Cortex of kidney (tissue), 1 donor: ENCODE data around the gene ARID4B.
"Not testable (repeated sequence)": the region's sequence is repeated elsewhere in the genome, so short reads cannot be mapped to it uniquely, and the experiment has no call there.

Experiments
- DNase-seq: peaks from one replicate; lab custom pipeline; 2025; lab: John Stamatoyannopoulos, UW

Gene ARID4B

DNA sequence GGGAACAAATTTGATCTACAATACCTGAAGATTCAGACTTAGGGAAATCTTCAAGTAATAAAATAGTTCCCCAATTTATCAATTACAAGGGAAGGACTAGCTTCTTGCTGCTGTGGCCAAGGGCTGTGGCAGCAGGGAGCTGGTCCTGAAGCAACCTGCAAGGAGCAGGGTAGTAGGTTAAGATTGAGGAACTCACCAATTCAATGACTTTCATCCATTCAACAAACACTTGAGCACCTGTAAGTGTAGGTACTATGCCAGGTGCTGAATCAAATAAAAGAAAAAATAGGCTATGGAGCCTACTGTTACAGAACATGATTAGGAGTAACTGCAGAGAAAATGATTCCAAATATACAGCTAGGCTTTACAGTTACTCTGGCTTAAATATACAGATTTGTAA lies 102.7 kb downstream of the ARID4B start:
- no peak for DNase-seq

DNA sequence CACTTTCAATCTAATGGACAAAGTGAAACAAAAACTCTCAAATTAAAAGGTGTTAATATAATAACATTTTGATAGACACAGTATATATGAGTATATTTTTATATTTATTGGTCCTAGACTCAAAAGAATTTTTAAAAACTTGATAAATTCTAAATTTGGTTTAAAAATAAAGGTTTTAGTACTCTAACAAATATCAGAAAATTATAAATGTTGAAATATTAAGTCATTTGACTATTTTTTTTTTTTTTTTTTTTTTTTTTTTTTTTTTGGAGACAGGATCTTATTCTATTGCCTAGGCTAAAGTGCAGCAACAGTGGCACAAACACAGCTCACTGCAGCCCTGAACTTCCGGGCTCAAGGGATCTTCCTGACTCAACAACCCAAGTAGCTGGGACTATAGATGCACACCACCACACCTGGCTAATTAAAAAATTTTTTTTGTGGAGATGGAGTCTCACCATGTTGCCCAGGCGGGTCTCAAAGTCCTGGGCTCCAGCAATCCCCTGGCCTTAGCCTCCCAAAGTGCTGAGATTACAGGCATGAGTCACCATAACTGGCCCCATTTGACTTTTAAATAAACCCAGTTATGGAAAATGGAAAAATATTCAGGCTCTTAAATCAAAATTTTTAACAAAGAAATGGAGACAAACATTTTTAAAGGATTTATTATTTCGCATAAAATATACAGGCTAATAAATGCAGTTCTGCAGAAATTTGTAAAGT lies 106.2 kb downstream of the ARID4B start:
- no peak for DNase-seq

- no peak for DNase-seq
These were observed 112.5 kb downstream of the ARID4B start for GRCh38 chr1:235215453-235215852.

- not testable (repeated sequence) for DNase-seq
These were observed 113.0 kb downstream of the ARID4B start for GRCh38 chr1:235214962-235215361.

DNA sequence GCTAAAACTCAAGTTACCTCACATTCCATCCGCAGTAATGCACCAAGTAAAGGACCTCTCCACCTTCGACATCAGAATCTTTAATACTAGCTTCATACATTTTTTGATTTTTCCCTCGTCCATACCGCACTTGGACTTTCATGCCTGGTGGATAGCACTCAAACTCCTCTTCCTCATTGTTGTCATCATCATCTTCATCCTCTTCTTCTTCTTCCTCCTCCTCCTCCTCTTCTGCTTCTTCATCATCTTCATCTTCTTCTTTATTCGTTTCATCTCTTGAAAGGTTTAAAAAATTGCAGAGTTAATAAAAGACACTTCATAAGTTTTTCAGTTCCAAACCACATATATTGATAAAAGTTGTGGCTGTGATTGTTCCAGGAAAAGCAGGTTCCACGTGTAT lies 114.2 kb downstream of the ARID4B start:
- DNase-seq = no peak

DNA sequence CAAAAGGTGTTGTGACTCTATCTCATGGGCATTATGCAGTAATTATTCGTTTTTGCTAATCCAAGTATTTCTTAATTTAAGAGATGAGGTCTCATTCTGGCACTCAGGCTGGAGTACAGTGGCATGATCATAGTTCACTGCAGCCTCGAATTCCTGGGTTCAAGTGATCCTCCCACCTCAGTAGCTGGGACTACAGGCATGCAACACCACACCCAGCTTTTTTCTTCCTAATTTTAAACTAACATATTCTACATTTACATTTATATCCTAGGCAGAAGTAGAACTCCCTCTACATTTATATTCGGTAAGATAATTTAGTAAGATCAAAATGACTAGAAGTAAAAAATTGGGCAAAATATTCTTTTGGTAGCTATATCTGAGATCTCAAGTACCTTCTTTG lies 116.5 kb downstream of the ARID4B start:
- no peak for DNase-seq

DNA sequence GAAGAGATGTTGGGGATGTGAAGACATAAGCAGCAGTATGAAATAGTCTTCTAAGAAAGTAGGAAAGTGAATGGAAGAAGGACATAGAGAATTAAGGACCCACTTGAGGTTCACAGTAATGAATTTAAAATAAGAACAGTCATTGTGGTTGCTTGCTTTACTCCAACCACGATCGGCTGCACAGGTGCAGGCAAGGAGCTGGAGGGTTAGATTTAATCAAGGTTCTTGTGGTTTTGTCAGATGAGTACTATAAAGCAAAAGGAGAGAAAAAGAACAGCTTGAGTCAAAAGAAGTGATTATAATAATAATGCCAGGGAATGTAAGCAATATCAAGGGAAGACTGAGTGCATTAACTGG lies 120.8 kb downstream of the ARID4B start:
- DNase-seq = no peak

DNA sequence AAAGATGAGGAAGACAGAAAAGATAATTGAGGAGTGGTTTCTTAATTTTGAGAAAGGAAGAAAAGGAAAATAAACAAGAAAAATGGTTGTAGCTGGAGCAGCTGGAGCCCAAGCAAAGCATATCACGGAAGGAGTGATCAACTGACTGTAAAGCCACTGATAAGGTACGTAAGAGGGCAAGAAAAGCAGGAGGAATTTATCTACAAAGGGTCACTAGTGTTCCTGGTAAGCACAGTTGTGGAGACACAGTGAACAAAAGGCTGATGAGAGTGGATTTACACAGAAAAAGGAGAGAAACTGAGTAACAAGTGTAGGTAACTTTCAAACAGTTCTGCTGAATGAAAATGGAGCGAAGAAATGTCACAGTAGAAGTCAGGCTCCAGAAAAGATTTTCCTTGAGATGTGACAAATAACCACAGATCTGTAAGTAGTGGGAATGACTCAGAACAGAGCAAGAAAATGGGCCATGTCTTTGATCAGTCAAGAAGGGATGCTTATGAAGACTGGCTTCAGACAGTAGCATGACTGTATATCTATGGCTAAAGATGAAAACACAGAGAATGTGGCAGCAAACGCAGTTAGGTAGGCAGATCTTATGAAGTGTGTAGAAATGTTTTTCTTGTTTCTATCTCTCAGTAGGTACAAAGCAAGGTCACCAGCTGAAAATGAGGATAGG lies 121.3 kb downstream of the ARID4B start:
- no peak for DNase-seq

DNA sequence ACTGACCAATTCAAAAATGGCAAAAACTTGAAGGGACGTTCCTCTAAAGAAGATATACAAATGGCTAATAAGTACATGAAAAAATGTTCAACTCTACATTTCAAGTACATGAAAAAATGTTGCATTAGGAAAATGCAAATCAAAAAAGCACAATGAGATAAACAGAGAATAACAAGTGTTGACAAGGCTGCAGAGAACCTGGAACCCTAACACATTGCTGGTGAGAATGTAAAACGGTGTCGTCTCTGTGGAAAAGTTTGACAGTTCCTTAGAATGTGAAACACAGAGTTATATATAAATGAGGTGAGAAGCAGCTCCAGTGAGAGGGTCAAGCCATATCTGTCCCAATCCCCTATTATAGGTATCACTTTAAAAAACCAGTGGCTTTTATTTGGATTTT lies 122.3 kb downstream of the ARID4B start:
- no peak for DNase-seq

DNA sequence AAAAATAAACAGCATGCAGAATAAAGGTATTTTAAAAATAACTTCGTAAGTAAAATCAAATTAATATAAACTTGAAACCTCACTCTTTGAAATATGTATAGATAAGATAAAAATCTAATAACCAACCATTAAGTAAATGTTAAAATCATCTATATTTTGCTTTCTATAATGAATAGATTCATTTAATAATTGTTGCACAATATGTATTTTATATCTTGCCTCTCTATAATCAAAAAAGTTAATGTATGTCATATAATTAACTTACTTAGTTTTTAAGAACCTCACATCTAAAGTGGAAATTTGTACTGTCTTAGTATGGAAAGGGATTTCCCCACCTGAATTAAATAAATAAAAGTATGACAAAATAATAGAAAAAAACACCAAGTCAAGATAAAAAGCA lies 124.6 kb downstream of the ARID4B start:
- DNase-seq = no peak

DNA sequence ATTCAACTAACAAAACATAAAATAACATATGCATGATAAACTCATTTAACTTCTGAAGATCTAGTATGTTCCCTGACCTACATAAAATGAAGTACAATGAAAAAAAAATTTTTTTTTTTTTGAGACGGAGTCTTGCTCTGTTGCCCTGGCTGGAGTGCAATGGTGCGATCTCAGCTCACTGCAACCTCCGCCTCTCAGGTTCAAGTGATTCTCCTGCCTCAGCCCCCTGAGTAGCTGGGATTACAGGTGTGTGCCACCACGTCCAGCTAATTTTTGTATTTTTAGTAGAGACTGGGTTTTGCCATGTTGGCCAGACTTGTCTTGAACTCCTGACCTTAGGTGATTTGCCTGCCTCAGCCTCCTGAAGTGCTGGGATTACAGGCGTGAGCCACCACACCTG lies 125.5 kb downstream of the ARID4B start:
- not testable (repeated sequence) for DNase-seq

- DNase-seq = no peak
These were observed 128.5 kb downstream of the ARID4B start for GRCh38 chr1:235199441-235199840.

DNA sequence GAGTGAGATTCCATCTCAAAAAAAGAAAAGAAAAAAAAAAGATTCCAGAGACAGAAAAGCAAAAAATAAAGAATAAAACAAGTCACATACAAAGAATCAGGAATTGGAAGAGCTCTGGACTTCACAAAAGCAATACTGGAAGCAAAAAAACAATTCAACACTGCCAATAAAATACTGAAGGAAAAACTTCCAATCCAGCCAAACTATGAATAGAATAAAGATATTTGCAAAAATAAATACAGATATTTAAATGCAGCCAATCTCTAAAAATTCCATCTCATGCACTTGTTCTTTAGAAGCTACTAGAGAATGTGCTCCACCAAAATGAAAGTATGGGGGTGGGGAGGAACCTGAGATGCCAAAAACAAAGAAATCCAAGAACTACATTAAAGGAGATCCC lies 137.5 kb downstream of the ARID4B start:
- no peak for DNase-seq

- DNase-seq = no peak
These were observed 140.7 kb downstream of the ARID4B start for GRCh38 chr1:235187316-235187715.

DNA sequence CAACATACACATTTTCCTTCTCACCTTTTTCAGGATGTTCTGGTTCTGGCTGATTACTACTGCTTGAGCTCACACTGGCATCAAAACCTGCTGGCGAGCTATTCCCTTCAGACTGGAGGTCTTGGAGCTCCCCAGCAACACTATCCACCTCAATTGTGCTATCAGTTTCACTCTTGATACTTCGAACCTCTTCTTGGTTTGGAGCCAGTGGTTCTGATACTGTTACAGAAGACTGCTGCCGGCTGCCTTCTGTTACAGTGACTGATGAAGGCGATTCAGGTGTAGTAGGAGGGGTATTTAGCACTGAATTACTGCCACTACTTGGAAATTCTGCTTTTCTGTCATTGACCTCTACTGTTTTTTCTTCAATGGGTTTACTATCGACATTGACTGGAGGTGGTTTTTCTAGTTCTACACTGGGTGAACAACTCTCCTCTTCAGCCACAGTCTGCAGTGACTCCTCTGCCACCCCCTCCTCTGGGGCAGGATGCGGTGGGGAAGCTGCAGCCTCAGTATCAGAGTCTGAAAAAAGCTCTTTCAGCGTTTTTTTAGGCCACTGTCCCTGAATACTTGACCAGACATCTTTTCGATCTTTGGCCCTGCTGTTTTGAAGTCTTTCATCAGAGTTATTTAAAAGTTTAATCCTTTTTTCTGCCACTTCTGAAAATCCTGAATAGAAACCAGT lies 146.3 kb downstream of the ARID4B start:
- DNase-seq = no peak

DNA sequence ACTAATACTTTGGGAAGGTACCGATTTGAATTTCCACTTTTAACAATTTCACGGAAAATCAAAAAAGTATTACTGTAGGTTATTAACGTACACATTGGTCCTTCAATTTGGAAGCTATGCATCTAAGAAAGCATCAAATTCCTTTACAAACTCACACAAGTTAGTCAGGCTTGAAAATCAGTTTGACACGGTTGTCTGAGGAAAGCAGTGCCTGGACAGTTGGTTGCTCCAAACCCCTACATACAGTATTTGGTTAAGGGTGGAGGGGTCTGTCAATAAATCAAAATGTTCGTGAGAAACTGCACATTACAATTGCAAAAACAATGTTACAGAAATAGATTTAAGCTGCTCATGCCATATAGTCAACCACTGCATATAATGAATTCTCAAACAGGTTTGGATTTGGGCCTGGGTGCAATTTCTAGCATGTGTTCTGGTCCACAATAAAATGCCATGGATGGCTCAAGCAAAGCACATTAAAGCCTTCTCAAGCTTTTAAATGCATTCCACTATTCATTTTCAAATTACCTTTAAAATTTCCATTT lies 147.0 kb downstream of the ARID4B start:
- DNase-seq = no peak

DNA sequence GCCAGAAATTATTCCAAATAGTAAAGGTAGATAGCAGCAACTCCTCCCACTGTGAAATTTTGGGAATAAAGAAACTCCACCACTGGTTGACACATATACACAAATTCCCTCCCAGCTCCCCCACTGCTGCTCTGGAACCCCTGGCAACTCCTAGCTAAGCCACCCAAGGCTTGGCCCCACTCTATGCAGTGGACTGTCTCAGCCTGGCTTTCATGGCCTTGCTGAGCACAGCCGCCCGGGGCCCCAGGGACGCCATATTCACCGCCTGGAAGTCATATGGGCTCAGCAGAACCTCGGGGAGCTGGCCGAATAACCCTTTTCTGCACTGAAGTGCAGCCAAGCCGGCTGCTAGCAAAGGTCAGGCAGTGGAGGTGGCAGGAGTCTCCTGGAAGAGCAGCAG lies 151.5 kb downstream of the ARID4B start:
- no peak for DNase-seq

DNA sequence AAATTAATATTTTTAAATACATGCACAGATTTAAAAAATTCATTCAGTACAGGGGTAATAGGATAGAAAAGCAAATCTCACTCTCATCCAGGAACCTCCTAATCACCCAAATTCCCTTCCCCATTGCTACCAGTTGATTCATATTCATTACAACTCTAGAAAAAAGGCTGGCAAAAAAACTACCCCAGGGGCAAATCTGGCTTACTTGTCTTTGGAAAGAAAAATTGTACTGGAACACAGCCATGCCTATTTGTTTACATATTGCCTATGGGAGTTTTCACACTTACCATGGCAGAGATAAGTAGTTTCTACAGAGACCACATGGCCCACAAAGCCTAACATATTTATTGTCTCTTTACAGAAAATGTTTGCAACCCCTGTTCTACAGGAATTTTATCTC lies 158.0 kb downstream of the ARID4B start:
- no peak for DNase-seq

GRCh38 chr1:235168375-235168774 lies 159.6 kb downstream of the ARID4B start:
- DNase-seq = no peak

GRCh38 chr1:235161685-235162327 lies 166.2 kb downstream of the ARID4B start:
- no peak for DNase-seq

GRCh38 chr1:235160957-235161684 lies 166.9 kb downstream of the ARID4B start, which contains the start of gene RBM34:
TSS of gene RBM34 (minus strand) at chr1:235161250. CDS start at chr1:235161226, 24 bp downstream.
- DNase-seq = peak; percentile 53
